ENCODE measurements around the gene HERC6.
"Not testable (repeated sequence)": the region's sequence is repeated elsewhere in the genome, so short reads cannot be mapped to it uniquely, and the experiment has no call there.

The HERC6 gene

GRCh38 chr4:88422403-88422802 lies 43.8 kb downstream of the HERC6 start:
- Histone ChIP-seq H3K27ac (ENCODE audit: low read depth, low read length) (no peak overlapping the region), H3K4me1 (ENCODE audit: insufficient read depth, low read length) (no peaks in the 10 kb centered on the region)
- WGBS: 90% methylated on average over 1 of the region's 2 CpGs

GRCh38 chr4:88429401-88429800 lies 50.7 kb downstream of the HERC6 start:
- Histone ChIP-seq H3K9ac (ENCODE audit: low read depth, low read length) (no peak overlapping the region), H3K27ac (ENCODE audit: low read depth, low read length) (no peak overlapping the region), H3K36me3 (ENCODE audit: insufficient read depth, low read length) (no peaks in the 10 kb centered on the region), H3K27me3 (ENCODE audit: insufficient read depth, low read length) (no peaks in the 10 kb centered on the region), H3K9me3 (ENCODE audit: insufficient read depth, low read depth, low read length) (peaks cover 7% of the 10 kb centered on the region; the same call in 1 of the 2 replicates), H3K4me3 (ENCODE audit: low read length) (no peak overlapping the region), H3K4me1 (ENCODE audit: insufficient read depth, low read length) (no peaks in the 10 kb centered on the region)
- WGBS: 81% methylated on average over 1 of the region's 1 CpG

More at GRCh38 chr4:88422403-88422802, 43.8 kb downstream of the HERC6 start:
- Histone ChIP-seq H3K36me3 (ENCODE audit: insufficient read depth, low read length) (no peaks in the 10 kb centered on the region), H3K4me3 (ENCODE audit: low read length) (no peak overlapping the region), H3K27me3 (ENCODE audit: insufficient read depth, low read length) (no peaks in the 10 kb centered on the region), H3K9ac (ENCODE audit: low read depth, low read length) (no peak overlapping the region), H3K9me3 (ENCODE audit: insufficient read depth, low read depth, low read length) (no peaks in the 10 kb centered on the region)

GRCh38 chr4:88435987-88436693 lies 57.5 kb downstream of the HERC6 start:
- H3K9ac ChIP-seq (ENCODE audit: low read depth, low read length): no peak overlapping the region
- peaks cover 11% of the 10 kb centered on the region for H3K4me1 ChIP-seq (ENCODE audit: insufficient read depth, low read length)
- no peaks in the 10 kb centered on the region for H3K36me3 ChIP-seq (ENCODE audit: insufficient read depth, low read length)
- H3K4me3 ChIP-seq (ENCODE audit: low read length): no peak overlapping the region
- no peak overlapping the region for H3K27ac ChIP-seq (ENCODE audit: low read depth, low read length)
- H3K9me3 ChIP-seq (ENCODE audit: insufficient read depth, low read depth, low read length): peaks cover 7% of the 10 kb centered on the region; the same call in 1 of the 2 replicates
- H3K27me3 ChIP-seq (ENCODE audit: insufficient read depth, low read length): no peaks in the 10 kb centered on the region
- 85% methylated on average over 1 of the region's 1 CpG for WGBS

- H3K27ac ChIP-seq (ENCODE audit: low read depth, low read length); H3K27me3 ChIP-seq (ENCODE audit: insufficient read depth, low read length); H3K4me3 ChIP-seq (ENCODE audit: low read length); H3K9ac ChIP-seq (ENCODE audit: low read depth, low read length); H3K9me3 ChIP-seq (ENCODE audit: insufficient read depth, low read depth, low read length); H3K36me3 ChIP-seq (ENCODE audit: insufficient read depth, low read length): not testable (repeated sequence)
- peaks cover 12% of the 10 kb centered on the region for H3K4me1 ChIP-seq (ENCODE audit: insufficient read depth, low read length)
- WGBS: 95% methylated on average over 4 of the region's 4 CpGs
These were observed 59.2 kb downstream of the HERC6 start for GRCh38 chr4:88437873-88438272.

- 74% methylated on average over 2 of the region's 3 CpGs for WGBS
- H3K27ac ChIP-seq (ENCODE audit: low read depth, low read length): peak overlapping the region; percentile 60; the same call in 1 of the 2 replicates
These were observed 60.6 kb downstream of the HERC6 start for GRCh38 chr4:88439161-88439760.

GRCh38 chr4:88440146-88440545 lies 61.5 kb downstream of the HERC6 start:
- Histone ChIP-seq H3K9me3 (ENCODE audit: insufficient read depth, low read depth, low read length) (peaks cover 3% of the 10 kb centered on the region; the same call in 1 of the 2 replicates), H3K4me3 (ENCODE audit: low read length) (no peak overlapping the region), H3K27ac (ENCODE audit: low read depth, low read length) (peak overlapping the region; percentile 60; the same call in 1 of the 2 replicates), H3K9ac (ENCODE audit: low read depth, low read length) (no peak overlapping the region), H3K4me1 (ENCODE audit: insufficient read depth, low read length) (peaks cover 19% of the 10 kb centered on the region), H3K27me3 (ENCODE audit: insufficient read depth, low read length) (no peaks in the 10 kb centered on the region), H3K36me3 (ENCODE audit: insufficient read depth, low read length) (no peaks in the 10 kb centered on the region; the same call in 1 of the 2 replicates)
- whole genome bisulfite sequencing: 97% methylated on average over 1 of the region's 1 CpG

More at GRCh38 chr4:88439161-88439760, 60.6 kb downstream of the HERC6 start:
- no peak overlapping the region for H3K9ac ChIP-seq (ENCODE audit: low read depth, low read length)
- H3K4me1 ChIP-seq (ENCODE audit: insufficient read depth, low read length): peaks cover 19% of the 10 kb centered on the region
- no peaks in the 10 kb centered on the region for H3K27me3 ChIP-seq (ENCODE audit: insufficient read depth, low read length)
- H3K4me3 ChIP-seq (ENCODE audit: low read length): no peak overlapping the region
- peaks cover 3% of the 10 kb centered on the region; the same call in 1 of the 2 replicates for H3K9me3 ChIP-seq (ENCODE audit: insufficient read depth, low read depth, low read length)
- H3K36me3 ChIP-seq (ENCODE audit: insufficient read depth, low read length): no peaks in the 10 kb centered on the region; the same call in 1 of the 2 replicates

GRCh38 chr4:88441696-88442095 lies 63.0 kb downstream of the HERC6 start:
- Histone ChIP-seq H3K27me3 (ENCODE audit: insufficient read depth, low read length) (no peaks in the 10 kb centered on the region), H3K4me3 (ENCODE audit: low read length) (no peak overlapping the region)

GRCh38 chr4:88442689-88443191 lies 64.1 kb downstream of the HERC6 start:
- H3K4me3 ChIP-seq (ENCODE audit: low read length): no peak overlapping the region
- H3K9me3 ChIP-seq (ENCODE audit: insufficient read depth, low read depth, low read length): peaks cover 3% of the 10 kb centered on the region; the same call in 1 of the 2 replicates
- H3K4me1 ChIP-seq (ENCODE audit: insufficient read depth, low read length): peaks cover 19% of the 10 kb centered on the region
- no peak overlapping the region for H3K9ac ChIP-seq (ENCODE audit: low read depth, low read length)
- H3K27me3 ChIP-seq (ENCODE audit: insufficient read depth, low read length): no peaks in the 10 kb centered on the region
- H3K27ac ChIP-seq (ENCODE audit: low read depth, low read length): no peak overlapping the region
- 100% methylated on average over 1 of the region's 1 CpG for WGBS
- no peaks in the 10 kb centered on the region; the same call in 1 of the 2 replicates for H3K36me3 ChIP-seq (ENCODE audit: insufficient read depth, low read length)

More at GRCh38 chr4:88441696-88442095, 63.0 kb downstream of the HERC6 start:
- Histone ChIP-seq H3K36me3 (ENCODE audit: insufficient read depth, low read length) (no peaks in the 10 kb centered on the region; the same call in 1 of the 2 replicates), H3K4me1 (ENCODE audit: insufficient read depth, low read length) (peaks cover 19% of the 10 kb centered on the region), H3K9ac (ENCODE audit: low read depth, low read length) (no peak overlapping the region), H3K27ac (ENCODE audit: low read depth, low read length) (no peak overlapping the region), H3K9me3 (ENCODE audit: insufficient read depth, low read depth, low read length) (peaks cover 3% of the 10 kb centered on the region; the same call in 1 of the 2 replicates)

GRCh38 chr4:88443486-88443885 lies 64.8 kb downstream of the HERC6 start:
- H3K4me3 ChIP-seq (ENCODE audit: low read length): no peak overlapping the region
- H3K9me3 ChIP-seq (ENCODE audit: insufficient read depth, low read depth, low read length): peaks cover 3% of the 10 kb centered on the region; the same call in 1 of the 2 replicates
- H3K27me3 ChIP-seq (ENCODE audit: insufficient read depth, low read length): no peaks in the 10 kb centered on the region
- no peak overlapping the region for H3K27ac ChIP-seq (ENCODE audit: low read depth, low read length)
- H3K9ac ChIP-seq (ENCODE audit: low read depth, low read length): no peak overlapping the region
- no peaks in the 10 kb centered on the region; the same call in 1 of the 2 replicates for H3K36me3 ChIP-seq (ENCODE audit: insufficient read depth, low read length)
- WGBS: 67% methylated on average over 5 of the region's 5 CpGs
- peaks cover 19% of the 10 kb centered on the region for H3K4me1 ChIP-seq (ENCODE audit: insufficient read depth, low read length)

- 97% methylated on average over 4 of the region's 4 CpGs for WGBS
- no peak overlapping the region for H3K27ac ChIP-seq (ENCODE audit: low read depth, low read length)
These were observed 66.6 kb downstream of the HERC6 start for GRCh38 chr4:88445252-88445651.

GRCh38 chr4:88446124-88446523 lies 67.5 kb downstream of the HERC6 start:
- H3K4me1 ChIP-seq (ENCODE audit: insufficient read depth, low read length): peaks cover 8% of the 10 kb centered on the region
- H3K4me3 ChIP-seq (ENCODE audit: low read length): no peak overlapping the region
- H3K9me3 ChIP-seq (ENCODE audit: insufficient read depth, low read depth, low read length): peaks cover 3% of the 10 kb centered on the region; the same call in 1 of the 2 replicates
- no peaks in the 10 kb centered on the region; the same call in 1 of the 2 replicates for H3K36me3 ChIP-seq (ENCODE audit: insufficient read depth, low read length)
- WGBS: 78% methylated on average over 3 of the region's 3 CpGs
- no peak overlapping the region for H3K9ac ChIP-seq (ENCODE audit: low read depth, low read length)
- H3K27ac ChIP-seq (ENCODE audit: low read depth, low read length): no peak overlapping the region
- H3K27me3 ChIP-seq (ENCODE audit: insufficient read depth, low read length): no peaks in the 10 kb centered on the region

More at GRCh38 chr4:88445252-88445651, 66.6 kb downstream of the HERC6 start:
- Histone ChIP-seq H3K36me3 (ENCODE audit: insufficient read depth, low read length) (no peaks in the 10 kb centered on the region; the same call in 1 of the 2 replicates), H3K9me3 (ENCODE audit: insufficient read depth, low read depth, low read length) (peaks cover 3% of the 10 kb centered on the region; the same call in 1 of the 2 replicates), H3K9ac (ENCODE audit: low read depth, low read length) (no peak overlapping the region), H3K4me3 (ENCODE audit: low read length) (no peak overlapping the region), H3K27me3 (ENCODE audit: insufficient read depth, low read length) (no peaks in the 10 kb centered on the region), H3K4me1 (ENCODE audit: insufficient read depth, low read length) (peaks cover 10% of the 10 kb centered on the region)
